H1 (cell line): ENCODE measurements around the gene TRAPPC6A. TPM values are rescaled to one million over a fixed set of nuclear protein-coding genes. Genes with fewer than 3 reads are reported as not detected.

Source experiments
- CTCF ChIA-PET: fragments of 300-600 bp; sonication (Branson Sonifier 250); formaldehyde crosslinking; loops from one replicate; lab custom pipeline; 2021; ENCODE audit not compliant: partially characterized antibody; lab: Charles Lee
- POLR2A ChIA-PET: fragments of 300-600 bp; sonication (Branson Sonifier 250); formaldehyde crosslinking; loops from one replicate; lab custom pipeline; 2021; ENCODE audit warnings: inconsistent platforms; ENCODE audit not compliant: partially characterized antibody; lab: Charles Lee
- DNase-seq, 2 experiments: peaks; one replicate each; pipeline versions ENCODE4 v3.0.0 to v3.0.0-alpha.2; 2010 to 2022; ENCODE audit warnings: low spot score in 2 of 2, low read depth in 1 of 2, mixed read lengths in 1 of 2
- FAIRE-seq: peaks from 2 replicates; lab custom pipeline; 2011; peaks lifted over from hg19 to GRCh38; lab: Jason Lieb, UNC
- H2AFZ ChIP-seq: 2 replicates; pipeline ENCODE4 v1.8.1; 2012; ENCODE audit warnings: low read length, inconsistent platforms
- H2AK5ac ChIP-seq: 2 replicates; pipeline ENCODE4 v1.6.1; 2013; ENCODE audit warnings: low read depth, low read length
- H2BK120ac ChIP-seq: replicated peaks from 2 replicates; pipeline ENCODE3; 2013; ENCODE audit warnings: low read depth, low read length, inconsistent platforms
- H2BK12ac ChIP-seq: 2 replicates; pipeline ENCODE4 v1.6.1; 2013; ENCODE audit warnings: low read depth, low read length
- H2BK15ac ChIP-seq: 2 replicates; pipeline ENCODE4 v1.6.1; 2013; ENCODE audit warnings: low read length
- H2BK20ac ChIP-seq: 2 replicates; pipeline ENCODE4 v1.6.1; 2013; ENCODE audit warnings: low read length
- H2BK5ac ChIP-seq: 2 replicates; pipeline ENCODE4 v1.6.1; 2013; ENCODE audit warnings: low read depth, low read length
- H3K14ac ChIP-seq: 2 replicates; pipeline ENCODE4 v1.6.1; 2013; ENCODE audit warnings: inconsistent platforms; ENCODE audit not compliant: insufficient read length
- H3K18ac ChIP-seq: 2 replicates; pipeline ENCODE4 v1.6.1; 2013; ENCODE audit warnings: low read length; ENCODE audit errors: extremely low read depth
- H3K23ac ChIP-seq: 2 replicates; pipeline ENCODE4 v1.6.1; 2013; ENCODE audit warnings: inconsistent platforms; ENCODE audit not compliant: insufficient read length
- H3K23me2 ChIP-seq: 2 replicates; pipeline ENCODE4 v1.6.1; 2013; ENCODE audit warnings: low read depth, low read length
- H3K27ac ChIP-seq: 2 replicates; pipeline ENCODE4 v1.6.1; 2011; ENCODE audit warnings: low read depth, low read length, inconsistent platforms
- H3K27me3 ChIP-seq, 4 experiments: replicated peaks in 1 of 4; 1 replicate in 1 of 4; 2 replicates in 3 of 4; pipeline versions ENCODE4 v1.6.1 to v1.8.1; 2011 to 2013; ENCODE audit warnings: low read length in 3 of 4, mild to moderate bottlenecking in 3 of 4, inconsistent platforms in 2 of 4, mixed read lengths in 2 of 4, moderate library complexity in 1 of 4; ENCODE audit not compliant: control insufficient read depth in 3 of 4, insufficient read depth in 3 of 4; ENCODE audit errors: extremely low read depth in 1 of 4
- H3K36me3 ChIP-seq, 4 experiments: 2 replicates each; pipeline versions ENCODE4 v1.6.1 to v1.8.1; 2011 to 2013; ENCODE audit warnings: mild to moderate bottlenecking in 4 of 4, low read length in 3 of 4, moderate library complexity in 2 of 4, control low read depth in 1 of 4, inconsistent platforms in 1 of 4; ENCODE audit not compliant: insufficient read depth in 4 of 4, control insufficient read depth in 2 of 4
- H3K4ac ChIP-seq: replicated peaks from 2 replicates; pipeline ENCODE3; 2013; ENCODE audit warnings: low read length, low read depth, mixed read lengths, inconsistent platforms; ENCODE audit not compliant: insufficient read length
- H3K4me1 ChIP-seq, 4 experiments: replicated peaks in 1 of 4; 1 replicate in 1 of 4; 2 replicates in 3 of 4; pipeline versions ENCODE4 v1.6.1 to v1.8.1; 2011 to 2013; ENCODE audit warnings: low read length in 3 of 4, inconsistent platforms in 2 of 4, mixed read lengths in 1 of 4; ENCODE audit not compliant: insufficient read depth in 4 of 4, control insufficient read depth in 3 of 4
- H3K4me2 ChIP-seq, 2 experiments: 2 replicates each; pipeline versions ENCODE4 v1.6.1 to v1.8.1; 2011 to 2013; ENCODE audit warnings: low read depth in 2 of 2, low read length in 2 of 2, control low read depth in 1 of 2, inconsistent platforms in 1 of 2, mild to moderate bottlenecking in 1 of 2; ENCODE audit not compliant: insufficient read depth in 1 of 2
- H3K4me3 ChIP-seq, 4 experiments: fragments of 200-600, 300-600 bp in 1 of 4; sonication (generic), shearing (Covaris generic), sonication (Bioruptor Twin) in 1 of 4; 2 replicates each; pipeline versions ENCODE4 v1.5.1 to v1.8.1; 2011 to 2016; ENCODE audit warnings: low read length in 4 of 4, low read depth in 3 of 4, control low read depth in 2 of 4, inconsistent platforms in 2 of 4, mild to moderate bottlenecking in 2 of 4, mixed read lengths in 1 of 4, moderate library complexity in 1 of 4; ENCODE audit not compliant: insufficient read depth in 2 of 4; ENCODE audit errors: extremely low read depth in 1 of 4
- H3K56ac ChIP-seq: replicated peaks from 2 replicates; pipeline ENCODE3; 2013; ENCODE audit warnings: low read depth, mild to moderate bottlenecking, mixed read lengths, low read length, inconsistent platforms; ENCODE audit not compliant: insufficient read length
- H3K79me1 ChIP-seq: 2 replicates; pipeline ENCODE4 v1.6.1; 2013; ENCODE audit warnings: low read depth, low read length, control low read depth
- H3K79me2 ChIP-seq, 2 experiments: 2 replicates each; pipeline versions ENCODE4 v1.6.1 to v1.8.1; 2012 to 2013; ENCODE audit warnings: low read length in 2 of 2, mild to moderate bottlenecking in 2 of 2, inconsistent platforms in 1 of 2; ENCODE audit not compliant: insufficient read depth in 2 of 2, control insufficient read depth in 1 of 2
- H3K9ac ChIP-seq, 4 experiments: replicated peaks in 1 of 4; 1 replicate in 1 of 4; 2 replicates in 3 of 4; pipeline versions ENCODE4 v1.6.1 to v1.8.1; 2011 to 2013; ENCODE audit warnings: low read depth in 3 of 4, low read length in 3 of 4, control low read depth in 2 of 4, mild to moderate bottlenecking in 2 of 4, moderate library complexity in 2 of 4, inconsistent platforms in 1 of 4; ENCODE audit errors: extremely low read depth in 1 of 4
- H3K9me3 ChIP-seq, 2 experiments: 2 replicates each; pipeline versions ENCODE4 v1.6.1 to v1.8.1; 2012 to 2013; ENCODE audit warnings: mild to moderate bottlenecking in 2 of 2, moderate library complexity in 2 of 2, control low read depth in 1 of 2, inconsistent platforms in 1 of 2, low read depth in 1 of 2, low read length in 1 of 2, mixed read lengths in 1 of 2; ENCODE audit not compliant: insufficient read depth in 2 of 2
- H4K20me1 ChIP-seq, 2 experiments: replicated peaks in 1 of 2; 2 replicates each; pipeline versions ENCODE3 to v1.8.1; 2011 to 2013; ENCODE audit warnings: inconsistent platforms in 2 of 2, low read length in 2 of 2, mild to moderate bottlenecking in 1 of 2; ENCODE audit not compliant: insufficient read depth in 2 of 2, control insufficient read depth in 1 of 2
- H4K5ac ChIP-seq: 2 replicates; pipeline ENCODE4 v1.6.1; 2013; ENCODE audit warnings: low read length, low read depth, mixed read lengths, inconsistent platforms; ENCODE audit not compliant: insufficient read length
- H4K8ac ChIP-seq: 2 replicates; pipeline ENCODE4 v1.8.0; 2013; ENCODE audit warnings: mild to moderate bottlenecking, moderate library complexity, low read length, inconsistent platforms; ENCODE audit not compliant: insufficient read depth; ENCODE audit errors: extremely low read depth
- H4K91ac ChIP-seq: replicated peaks from 2 replicates; pipeline ENCODE3; 2013; ENCODE audit warnings: low read length, mixed read lengths, inconsistent platforms; ENCODE audit not compliant: insufficient read length
- CEBPB ChIP-seq: IDR thresholded peaks from 2 replicates; pipeline ENCODE4 v1.6.1; 2012; ENCODE audit warnings: low read depth, low read length
- WGBS, 2 experiments: shearing (Covaris generic) in 1 of 2; methylation state at CpG; one replicate each; pipeline versions ENCODE4 v1.1.6 to v1.1.7; 2013 to 2015; ENCODE audit warnings: low lambda C conversion rate in 2 of 2, mixed read lengths in 2 of 2, inconsistent platforms in 1 of 2, low coverage in 1 of 2, missing lambda C conversion rate in 1 of 2; ENCODE audit not compliant: insufficient replicate concordance in 2 of 2, insufficient coverage in 1 of 2, insufficient read length in 1 of 2; ENCODE audit errors: extremely low coverage in 1 of 2, missing lambda C conversion rate in 1 of 2; 5-methylcytosine and 5-hydroxymethylcytosine counted together
- polyA plus RNA-seq, 7 experiments: library from polyadenylated mRNA; depleted of rRNA in 3 of 7; stranded (reverse) in 5 of 7; unstranded in 2 of 7; fragments of >200 nt in 5 of 7; fragments of 200-250 nt in 2 of 7; gene quantifications; 1 replicate in 5 of 7; 2 replicates in 1 of 7; 4 replicates in 1 of 7; pipeline versions ENCODE4 v1.2.1 to v1.2.3, GENCODE V29; 2011 to 2013; ENCODE audit warnings: missing spikeins in 2 of 7, mixed read lengths in 2 of 7
- total RNA-seq: library from RNA; stranded (reverse); fragmentation: NEBNext Ultra II Directional; extraction: Animal tissue kit (Norgen Biotek cat#: 25700); gene quantifications from 2 replicates; pipeline ENCODE4 v1.2.1, GENCODE V29; 2021

Gene TRAPPC6A
- total and polyA plus RNA-seq, 2 of the 8 experiments (the other 6 are each of a cell fraction or from before 2014, with no cell fraction given): 31.8 to 130 TPM

GRCh38 chr19:45150751-45151281 is 27.2 kb downstream of the TRAPPC6A start:
- Histone ChIP-seq H3K27ac (no peak overlapping the region), H2BK12ac (no peak overlapping the region), H3K9ac (no peak overlapping the region), H3K23ac (no peak overlapping the region), H2BK5ac (no peak overlapping the region), H2AFZ (no peak overlapping the region), H3K14ac (no peak overlapping the region), H3K18ac (no peak overlapping the region), H3K4me2 (no peak overlapping the region), H4K8ac (no peak overlapping the region; the same call in 1 of the 2 replicates), H2BK120ac (no peak overlapping the region), H2BK20ac (no peak overlapping the region), H3K79me1 (no peaks in the 10 kb centered on the region; the same call in 1 of the 2 replicates), H3K36me3 (peaks cover 0 to 2% (median 0%) of the 10 kb centered on the region in 4 experiments; a peak in 1 of 8 replicates), H3K27me3 (peaks cover 16 to 43% (median 36%) of the 10 kb centered on the region in 4 experiments), H3K79me2 (no peaks in the 10 kb centered on the region), H3K4me3 (no peak overlapping the region), H3K23me2 (peaks cover 9% of the 10 kb centered on the region; the same call in 1 of the 2 replicates), H4K20me1 (peaks cover 0 to 20% of the 10 kb centered on the region in 2 experiments), H4K91ac (no peak overlapping the region), H3K56ac (no peak overlapping the region), H3K9me3 (peaks cover 0 to 8% of the 10 kb centered on the region in 2 experiments; a peak in 1 of 4 replicates), H3K4me1 (peaks cover 0 to 13% (median 3%) of the 10 kb centered on the region in 4 experiments; a peak in 6 of 7 replicates), H3K4ac (no peak overlapping the region), H4K5ac (no peak overlapping the region), H2BK15ac (no peak overlapping the region), H2AK5ac (no peak overlapping the region)
- ChIA-PET CTCF (interaction anchor here (0.7 to 5.5 kb wide), 10 partner anchors 9 to 91 kb away, joined by 3 to 32 read pairs (median 6); partner anchors contain the start of genes NKPD1 and PPP1R37), POLR2A (interaction anchor here (1.2 to 3.2 kb wide), 4 partner anchors 9 to 59 kb away, joined by 3 to 20 read pairs (median 6); partner anchors contain the start of genes NKPD1 and PPP1R37)
- DNase-seq (no peak), FAIRE-seq (no peak)
- 89% methylated on average over 4 of the region's 4 CpGs; no CpG with 5 or more reads in 1 of the 2 experiments for WGBS, 2 experiments
- no peak for TF ChIP-seq CEBPB
